OCI-LY1 (cell line): ENCODE measurements around the gene PTTG2.

Source experiments
- EZH2 ChIP-seq: fragments of 200-600 bp; sonication (generic), shearing (Covaris generic); IDR thresholded peaks from 2 replicates; pipeline ENCODE4 v1.8.0; 2017; ENCODE audit warnings: borderline replicate concordance, mixed run types, mild to moderate bottlenecking, antibody characterized with exemption, low read length, moderate library complexity, mixed read lengths
- TF ChIP-seq, protein P1 (sequence below): fragments of 200-600 bp; sonication (generic), shearing (Covaris generic); IDR thresholded peaks from 2 replicates; pipeline ENCODE4 v1.5.1; 2017; ENCODE audit warnings: mild to moderate bottlenecking, antibody characterized with exemption, low read length, moderate library complexity, mixed read lengths

DNA sequence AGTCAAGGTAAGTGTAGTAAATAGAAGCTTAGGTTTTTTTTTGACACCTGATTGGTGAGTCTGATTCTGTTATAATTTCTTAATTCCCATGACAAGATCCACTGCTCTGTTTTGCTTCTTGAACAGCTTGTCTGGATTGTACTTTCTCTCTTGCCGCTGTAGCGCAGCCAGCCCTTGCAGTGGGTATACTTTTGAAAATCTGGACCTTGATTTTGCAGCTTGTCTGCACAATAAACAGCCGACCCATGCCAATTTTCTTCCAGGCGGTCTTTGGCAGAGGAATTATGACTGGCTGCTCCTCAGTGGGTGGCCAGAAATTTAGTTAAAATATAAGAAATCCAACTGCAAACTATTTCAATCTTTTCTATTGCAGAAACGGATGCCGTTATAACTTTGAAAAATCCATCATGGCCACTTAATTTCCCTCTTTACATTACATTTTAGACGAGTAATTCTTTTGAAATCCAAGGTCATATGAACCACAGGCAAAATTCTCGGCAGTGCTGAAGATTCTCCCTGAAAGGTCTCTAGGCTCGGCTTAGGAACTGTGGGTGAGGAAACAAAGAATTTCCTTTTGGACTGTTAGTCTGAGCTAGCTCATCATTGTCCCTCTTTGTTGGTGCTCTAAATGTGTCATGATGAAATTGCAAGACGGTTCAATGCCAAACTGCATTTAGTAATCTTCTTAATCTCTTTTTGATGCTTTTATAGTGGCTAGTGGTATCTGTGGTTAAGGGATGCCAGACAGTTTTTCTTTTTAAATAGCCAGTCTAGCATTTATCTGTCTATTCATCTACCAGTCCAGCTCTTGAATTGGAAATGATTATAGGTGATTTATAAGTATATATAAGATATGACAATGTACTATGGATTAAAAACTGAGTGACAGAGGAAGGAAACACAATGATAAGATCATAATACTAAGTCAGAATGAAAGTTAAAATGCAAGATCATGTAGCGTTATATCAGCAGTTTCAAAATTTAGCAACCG is 31.5 kb upstream of the PTTG2 start:
- TF ChIP-seq, protein P1, sequence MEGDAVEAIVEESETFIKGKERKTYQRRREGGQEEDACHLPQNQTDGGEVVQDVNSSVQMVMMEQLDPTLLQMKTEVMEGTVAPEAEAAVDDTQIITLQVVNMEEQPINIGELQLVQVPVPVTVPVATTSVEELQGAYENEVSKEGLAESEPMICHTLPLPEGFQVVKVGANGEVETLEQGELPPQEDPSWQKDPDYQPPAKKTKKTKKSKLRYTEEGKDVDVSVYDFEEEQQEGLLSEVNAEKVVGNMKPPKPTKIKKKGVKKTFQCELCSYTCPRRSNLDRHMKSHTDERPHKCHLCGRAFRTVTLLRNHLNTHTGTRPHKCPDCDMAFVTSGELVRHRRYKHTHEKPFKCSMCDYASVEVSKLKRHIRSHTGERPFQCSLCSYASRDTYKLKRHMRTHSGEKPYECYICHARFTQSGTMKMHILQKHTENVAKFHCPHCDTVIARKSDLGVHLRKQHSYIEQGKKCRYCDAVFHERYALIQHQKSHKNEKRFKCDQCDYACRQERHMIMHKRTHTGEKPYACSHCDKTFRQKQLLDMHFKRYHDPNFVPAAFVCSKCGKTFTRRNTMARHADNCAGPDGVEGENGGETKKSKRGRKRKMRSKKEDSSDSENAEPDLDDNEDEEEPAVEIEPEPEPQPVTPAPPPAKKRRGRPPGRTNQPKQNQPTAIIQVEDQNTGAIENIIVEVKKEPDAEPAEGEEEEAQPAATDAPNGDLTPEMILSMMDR: no peak
- TF ChIP-seq EZH2: no peak
